Mammary microvascular endothelial cell (primary cell): ENCODE results near the gene KLHL28. TPM values are rescaled to one million over a fixed set of nuclear protein-coding genes. Genes with fewer than 3 reads are reported as not detected.

Source experiments
- total RNA-seq: library from RNA; depleted of rRNA; stranded (reverse); fragments of >200 nt; gene quantifications from 2 replicates; pipeline ENCODE4 v1.2.3, GENCODE V29; 2015

Gene KLHL28
- 3.0 and 3.8 TPM in 2 replicates for total RNA-seq

GRCh38 chr14:44961554-44962333 is at the start of gene KLHL28, which contains the start of gene TOGARAM1:
KLHL28 (minus strand) TSS chr14:44961947; CDS start chr14:44945928, 16,019 bp downstream.
TOGARAM1 (plus strand) TSS chr14:44962190; CDS start chr14:44962422, 232 bp downstream.

Other genes starting within 250 kb of the KLHL28 start
- 6.1 and 10.7 TPM in 2 replicates for gene TOGARAM1, start 243 bp upstream of the KLHL28 start, total RNA-seq
- 13.0 and 14.2 TPM in 2 replicates for gene PRPF39, start 122.2 kb upstream of the KLHL28 start, total RNA-seq
- gene FKBP3, start 172.5 kb upstream of the KLHL28 start, total RNA-seq: 55.7 and 55.9 TPM in 2 replicates
- 7.2 and 7.6 TPM in 2 replicates for gene FANCM, start 174.0 kb upstream of the KLHL28 start, total RNA-seq